Trophoblast cell (in vitro differentiated cells and primary cell): Measurements from ENCODE around the gene PAMR1.

Experiments
- DNase-seq, 2 donors: peaks; one replicate each; pipeline ENCODE4 v3.0.0-alpha.2; 2016
- H2AFZ ChIP-seq: 2 replicates; pipeline ENCODE4 v1.6.1; 2013; ENCODE audit warnings: low read length, moderate library complexity, mild to moderate bottlenecking; ENCODE audit not compliant: insufficient read depth, poor library complexity
- H2AK5ac ChIP-seq: 2 replicates; pipeline ENCODE4 v1.6.1; 2013; ENCODE audit warnings: mild to moderate bottlenecking, low read length
- H2BK120ac ChIP-seq: 2 replicates; pipeline ENCODE4 v1.6.1; 2013; ENCODE audit warnings: low read length, mild to moderate bottlenecking, moderate library complexity; ENCODE audit not compliant: insufficient read depth, poor library complexity
- H2BK12ac ChIP-seq: 2 replicates; pipeline ENCODE4 v1.6.1; 2013; ENCODE audit warnings: mild to moderate bottlenecking, low read length, moderate library complexity
- H2BK5ac ChIP-seq: 2 replicates; pipeline ENCODE4 v1.6.1; 2013; ENCODE audit warnings: low read length, low read depth, moderate library complexity, mild to moderate bottlenecking; ENCODE audit not compliant: poor library complexity
- H3K14ac ChIP-seq: 2 replicates; pipeline ENCODE4 v1.6.1; 2013; ENCODE audit warnings: mild to moderate bottlenecking, low read length
- H3K18ac ChIP-seq: 2 replicates; pipeline ENCODE4 v1.6.1; 2013; ENCODE audit warnings: mild to moderate bottlenecking, low read length
- H3K23ac ChIP-seq: 2 replicates; pipeline ENCODE4 v1.6.1; 2013; ENCODE audit warnings: low read length
- H3K27ac ChIP-seq: 2 replicates; pipeline ENCODE4 v1.5.1; 2013; ENCODE audit warnings: low read depth, mild to moderate bottlenecking, inconsistent platforms, low read length, moderate library complexity
- H3K27me3 ChIP-seq: 2 replicates; pipeline ENCODE4 v1.6.1; 2013; ENCODE audit warnings: inconsistent platforms, mild to moderate bottlenecking, low read length, moderate library complexity; ENCODE audit not compliant: insufficient read depth
- H3K36me3 ChIP-seq, 2 experiments: 1 replicate in 1 of 2; 2 replicates in 1 of 2; pipeline ENCODE4 v1.6.1; 2013; ENCODE audit warnings: low read length in 2 of 2, mild to moderate bottlenecking in 2 of 2, moderate library complexity in 1 of 2; ENCODE audit not compliant: insufficient read depth in 2 of 2, control insufficient read depth in 1 of 2
- H3K4ac ChIP-seq: 2 replicates; pipeline ENCODE4 v1.6.1; 2013; ENCODE audit warnings: low read depth, mild to moderate bottlenecking, low read length, moderate library complexity
- H3K4me1 ChIP-seq, 2 experiments: 1 replicate in 1 of 2; 2 replicates in 1 of 2; pipeline ENCODE4 v1.6.1; 2013; ENCODE audit warnings: low read length in 2 of 2, mild to moderate bottlenecking in 2 of 2, moderate library complexity in 1 of 2; ENCODE audit not compliant: insufficient read depth in 2 of 2, control insufficient read depth in 1 of 2
- H3K4me2 ChIP-seq: 2 replicates; pipeline ENCODE4 v1.6.1; 2013; ENCODE audit warnings: inconsistent platforms, mild to moderate bottlenecking, low read length, moderate library complexity
- H3K4me3 ChIP-seq: 2 replicates; pipeline ENCODE4 v1.5.1; 2013; ENCODE audit warnings: mild to moderate bottlenecking, low read depth, low read length, inconsistent platforms
- H3K79me1 ChIP-seq: one replicate; pipeline ENCODE4 v1.6.1; 2013; ENCODE audit warnings: low read length
- H3K79me2 ChIP-seq: 2 replicates; pipeline ENCODE4 v1.6.1; 2013; ENCODE audit warnings: low read length, mild to moderate bottlenecking; ENCODE audit not compliant: control insufficient read depth, insufficient read depth, poor library complexity
- H3K9ac ChIP-seq: 2 replicates; pipeline ENCODE4 v1.6.1; 2013; ENCODE audit warnings: mild to moderate bottlenecking, low read length
- H3K9me3 ChIP-seq: 2 replicates; pipeline ENCODE4 v1.6.1; 2013; ENCODE audit warnings: low read depth, mild to moderate bottlenecking, control low read depth, inconsistent platforms, low read length; ENCODE audit not compliant: insufficient read depth
- H4K12ac ChIP-seq: 2 replicates; pipeline ENCODE4 v1.6.1; 2013; ENCODE audit warnings: low read depth, mild to moderate bottlenecking, low read length, moderate library complexity
- H4K8ac ChIP-seq: 2 replicates; pipeline ENCODE4 v1.6.1; 2013; ENCODE audit warnings: low read depth, mild to moderate bottlenecking, low read length, moderate library complexity
- H4K91ac ChIP-seq: one replicate; pipeline ENCODE4 v1.6.1; 2013; ENCODE audit warnings: low read depth, mild to moderate bottlenecking, low read length, moderate library complexity
- WGBS: extraction: QIAGEN DNeasy Blood & Tissue Kit; methylation state at CpG from one replicate; pipeline ENCODE4 v1.1.7; 2013; ENCODE audit warnings: missing lambda C conversion rate; ENCODE audit not compliant: insufficient read length, insufficient coverage; ENCODE audit errors: extremely low coverage; 5-methylcytosine and 5-hydroxymethylcytosine counted together

The PAMR1 gene

GRCh38 chr11:35486934-35487333, 38.5 kb downstream of the PAMR1 start:
- Histone ChIP-seq H2AFZ (no peak overlapping the region), H3K4me2 (no peak overlapping the region), H3K14ac (no peak overlapping the region), H4K91ac (no peak overlapping the region), H3K27me3 (no peaks in the 10 kb centered on the region), H3K9me3 (peaks cover 2% of the 10 kb centered on the region), H3K9ac (no peak overlapping the region), H2BK120ac (no peak overlapping the region), H3K79me1 (no peaks in the 10 kb centered on the region), H3K36me3 (no peaks in the 10 kb centered on the region), H3K4ac (no peak overlapping the region), H3K18ac (no peak overlapping the region), H2BK12ac (no peak overlapping the region), H4K12ac (no peak overlapping the region), H3K27ac (no peak overlapping the region), H2AK5ac (no peak overlapping the region), H3K79me2 (no peaks in the 10 kb centered on the region), H2BK5ac (no peak overlapping the region), H4K8ac (no peak overlapping the region), H3K4me3 (no peak overlapping the region), H3K4me1 (peaks cover 0 to 4% of the 10 kb centered on the region in 2 experiments), H3K23ac (no peak overlapping the region)
- no CpG with 5 or more reads among the region's 2 CpGs for WGBS
- DNase-seq, result no peak

GRCh38 chr11:35486446-35486845, 39.0 kb downstream of the PAMR1 start:
- H3K4me3 ChIP-seq, result no peak overlapping the region
- H3K4me2 ChIP-seq, result no peak overlapping the region

GRCh38 chr11:35485656-35486322, 39.6 kb downstream of the PAMR1 start:
- Histone ChIP-seq H3K27ac (no peak overlapping the region), H4K91ac (no peak overlapping the region), H3K4me3 (no peak overlapping the region), H3K23ac (no peak overlapping the region), H3K9ac (no peak overlapping the region), H2AK5ac (no peak overlapping the region), H2AFZ (no peak overlapping the region), H3K27me3 (no peaks in the 10 kb centered on the region), H3K79me1 (no peaks in the 10 kb centered on the region), H3K36me3 (no peaks in the 10 kb centered on the region), H3K4me1 (no peaks in the 10 kb centered on the region), H4K8ac (no peak overlapping the region), H2BK5ac (no peak overlapping the region), H3K9me3 (peaks cover 2% of the 10 kb centered on the region), H2BK120ac (no peak overlapping the region), H2BK12ac (no peak overlapping the region), H3K4me2 (no peak overlapping the region), H3K18ac (no peak overlapping the region), H3K4ac (no peak overlapping the region), H3K14ac (no peak overlapping the region), H4K12ac (no peak overlapping the region), H3K79me2 (no peaks in the 10 kb centered on the region)
- WGBS, result no CpG with 5 or more reads among the region's 12 CpGs
- DNase-seq, result peak; percentile 80 to 93

More at GRCh38 chr11:35486446-35486845, 39.0 kb downstream of the PAMR1 start:
- Histone ChIP-seq H3K9ac (no peak overlapping the region), H3K9me3 (peaks cover 2% of the 10 kb centered on the region), H2BK12ac (no peak overlapping the region), H2BK120ac (no peak overlapping the region), H3K27ac (no peak overlapping the region), H4K12ac (no peak overlapping the region), H3K79me1 (no peaks in the 10 kb centered on the region), H3K14ac (no peak overlapping the region), H2BK5ac (no peak overlapping the region), H2AK5ac (no peak overlapping the region), H4K8ac (no peak overlapping the region), H3K79me2 (no peaks in the 10 kb centered on the region), H2AFZ (no peak overlapping the region), H3K27me3 (no peaks in the 10 kb centered on the region), H3K4ac (no peak overlapping the region), H3K4me1 (no peaks in the 10 kb centered on the region), H4K91ac (no peak overlapping the region), H3K18ac (no peak overlapping the region), H3K36me3 (no peaks in the 10 kb centered on the region), H3K23ac (no peak overlapping the region)
- WGBS, result no CpG with 5 or more reads among the region's 2 CpGs
- peak in 1 of 2 donors; percentile 7 for DNase-seq

- Histone ChIP-seq H4K12ac (no peak overlapping the region), H3K27me3 (no peaks in the 10 kb centered on the region), H3K4me1 (no peaks in the 10 kb centered on the region), H3K14ac (no peak overlapping the region), H3K9me3 (peaks cover under 1% of the 10 kb centered on the region), H3K79me1 (no peaks in the 10 kb centered on the region), H3K27ac (no peak overlapping the region), H3K79me2 (no peaks in the 10 kb centered on the region), H3K23ac (no peak overlapping the region), H2AFZ (no peak overlapping the region), H2BK120ac (no peak overlapping the region), H3K4me3 (no peak overlapping the region), H2AK5ac (no peak overlapping the region), H3K36me3 (no peaks in the 10 kb centered on the region), H2BK12ac (no peak overlapping the region), H3K4me2 (no peak overlapping the region), H3K18ac (no peak overlapping the region), H2BK5ac (no peak overlapping the region), H3K4ac (no peak overlapping the region), H4K8ac (no peak overlapping the region), H4K91ac (no peak overlapping the region), H3K9ac (no peak overlapping the region)
- WGBS, result no CpG with 5 or more reads among the region's 6 CpGs
- no peak for DNase-seq
Measured at GRCh38 chr11:35484435-35484834, 41.0 kb downstream of the PAMR1 start.
